ENCODE results near the gene TAF9. TPM values are rescaled to one million over a fixed set of nuclear protein-coding genes. Genes with fewer than 3 reads are reported as not detected.
"Not testable (repeated sequence)": the region's sequence is repeated elsewhere in the genome, so short reads cannot be mapped to it uniquely, and the experiment has no call there.

Gene TAF9, protein sequence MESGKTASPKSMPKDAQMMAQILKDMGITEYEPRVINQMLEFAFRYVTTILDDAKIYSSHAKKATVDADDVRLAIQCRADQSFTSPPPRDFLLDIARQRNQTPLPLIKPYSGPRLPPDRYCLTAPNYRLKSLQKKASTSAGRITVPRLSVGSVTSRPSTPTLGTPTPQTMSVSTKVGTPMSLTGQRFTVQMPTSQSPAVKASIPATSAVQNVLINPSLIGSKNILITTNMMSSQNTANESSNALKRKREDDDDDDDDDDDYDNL
- total RNA-seq: 83.0 TPM

DNA sequence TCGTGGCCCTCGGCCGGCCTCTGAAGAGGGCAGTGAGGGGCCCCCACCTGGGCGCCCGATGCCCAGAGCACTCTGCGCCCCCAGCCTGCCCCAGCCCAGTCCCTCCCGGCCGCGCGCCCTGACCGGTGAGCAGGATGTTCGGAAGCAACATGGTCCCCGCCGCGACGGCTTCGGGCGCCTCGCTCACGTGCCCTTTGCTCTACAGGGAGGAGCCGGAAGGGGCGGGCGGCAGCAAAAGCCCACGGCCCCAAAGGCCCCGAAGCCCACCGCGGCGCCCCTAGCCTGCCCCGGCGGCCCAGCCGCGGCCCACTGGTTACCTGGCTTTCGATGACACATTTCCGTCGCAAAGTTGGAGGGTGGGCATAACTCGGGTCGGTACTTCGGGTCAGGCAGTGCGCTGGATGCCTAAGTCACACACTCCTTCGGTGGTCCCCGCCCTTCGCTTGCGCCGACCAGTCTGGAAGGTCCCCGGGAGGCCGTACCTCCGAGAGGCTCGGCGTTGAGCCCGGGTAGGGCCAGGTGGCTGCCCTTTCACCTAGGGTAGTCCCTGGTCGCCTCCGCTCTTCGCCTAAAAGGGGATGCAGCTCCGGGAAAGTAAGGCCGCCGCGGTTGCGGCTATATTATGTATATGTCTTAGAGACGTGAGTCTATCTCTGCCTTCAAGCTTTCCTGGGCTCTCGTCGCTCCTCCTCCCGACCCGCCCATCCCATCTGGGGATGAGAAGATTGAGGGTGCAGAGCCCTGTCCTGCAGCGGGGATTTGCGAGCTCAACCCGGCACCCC lies at the start of gene TAF9, which contains the start of the genes AK6 and RAD17:
Gene TAF9 (minus strand): TSS at position 181 of the 782 bp plus-strand sequence. CDS start 3,783 bp downstream, outside the sequence.
Gene AK6 (minus strand): TSS at position 181 of the 782 bp plus-strand sequence. CDS start 30 bp downstream, at position 151.
Gene RAD17 (plus strand): TSS at position 479 of the 782 bp plus-strand sequence. CDS start 2,391 bp downstream, outside the sequence.
- DNase-seq: peak; percentile 84

GRCh38 chr5:69418554-69418953 lies 49.2 kb upstream of the TAF9 start:
- DNase-seq: no peak

DNA sequence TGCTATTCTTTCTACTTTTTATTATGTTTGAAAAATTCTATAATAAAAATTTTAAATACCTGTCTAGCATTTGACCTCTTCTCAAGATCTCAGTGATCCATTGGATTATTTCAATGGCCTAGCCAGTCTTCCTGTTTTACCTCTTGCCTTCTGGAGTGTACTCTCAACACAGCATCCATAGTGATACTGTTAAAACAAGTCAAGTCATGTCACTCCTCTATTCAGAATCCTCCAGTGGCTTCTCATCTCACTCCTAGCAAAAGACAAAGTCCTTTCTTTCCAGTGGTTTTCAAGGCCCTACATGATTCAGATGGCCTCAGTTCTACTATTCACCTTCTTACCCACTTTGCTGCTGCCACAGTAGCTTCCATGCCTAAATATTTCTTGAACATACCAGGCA lies 47.4 kb upstream of the TAF9 start:
- DNase-seq: no peak

DNA sequence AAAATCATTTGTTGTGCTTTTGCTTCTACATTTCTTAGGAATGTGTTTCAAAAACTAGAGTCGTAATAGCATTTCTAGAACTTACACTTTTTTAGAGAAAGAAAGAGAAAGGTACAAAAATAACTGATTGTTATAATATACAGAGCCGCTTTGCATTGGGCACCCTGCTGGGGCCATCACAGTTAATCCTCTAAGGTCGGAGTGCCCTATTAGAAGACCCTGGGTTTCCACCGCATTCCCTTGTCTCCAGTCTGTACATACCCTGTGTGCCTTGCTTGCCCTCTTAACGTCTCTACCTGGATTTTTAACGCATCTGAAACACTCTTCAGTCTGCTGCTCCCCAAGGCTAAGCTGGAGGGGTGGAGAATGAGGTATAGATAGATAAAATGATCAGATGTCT lies 46.9 kb upstream of the TAF9 start:
- DNase-seq: no peak

GRCh38 chr5:69415584-69415958 lies 46.3 kb upstream of the TAF9 start:
- DNase-seq: no peak

- no peak for DNase-seq
Observed at GRCh38 chr5:69414885-69415583, 45.7 kb upstream of the TAF9 start, which contains the start of gene MARVELD2. TSS of gene MARVELD2 (plus strand) at chr5:69415116. CDS start at chr5:69419386, 4,270 bp downstream.

DNA sequence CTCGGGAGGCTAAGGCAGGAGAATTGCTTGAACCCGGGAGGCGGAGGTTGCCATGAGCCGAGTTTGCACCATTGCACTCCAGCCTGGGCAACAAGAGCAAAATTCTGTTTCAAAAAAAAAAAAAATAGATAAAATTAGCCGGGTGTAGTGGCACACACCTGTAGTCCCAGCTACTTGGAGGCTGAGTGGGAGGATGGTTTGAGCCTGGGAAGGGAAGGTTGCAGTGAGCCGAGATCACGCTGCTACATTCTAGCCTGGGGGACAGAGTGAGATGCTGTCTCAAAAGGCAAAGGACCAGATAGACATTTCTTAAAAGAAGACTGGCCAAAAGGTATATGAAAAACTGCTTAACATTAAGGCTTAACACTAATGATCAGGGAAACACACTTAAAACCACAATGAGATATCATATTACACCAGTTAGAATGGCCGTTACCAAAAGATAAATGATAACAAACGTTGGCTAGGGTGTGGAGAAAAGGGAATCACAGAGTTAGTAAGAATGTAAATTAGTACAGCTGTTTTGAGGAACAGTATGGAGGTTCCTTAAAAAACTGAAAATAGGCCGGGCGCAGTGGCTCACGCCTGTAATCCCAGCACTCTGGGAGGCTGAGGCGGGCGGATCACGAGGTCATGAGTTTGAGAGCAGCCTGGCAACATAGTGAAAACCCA lies 35.5 kb upstream of the TAF9 start:
- DNase-seq: no peak

- no peak for DNase-seq
Observed at GRCh38 chr5:69378376-69378775, 9.1 kb upstream of the TAF9 start.

- no peak for DNase-seq
Observed at GRCh38 chr5:69374911-69375446, 5.7 kb upstream of the TAF9 start.

DNA sequence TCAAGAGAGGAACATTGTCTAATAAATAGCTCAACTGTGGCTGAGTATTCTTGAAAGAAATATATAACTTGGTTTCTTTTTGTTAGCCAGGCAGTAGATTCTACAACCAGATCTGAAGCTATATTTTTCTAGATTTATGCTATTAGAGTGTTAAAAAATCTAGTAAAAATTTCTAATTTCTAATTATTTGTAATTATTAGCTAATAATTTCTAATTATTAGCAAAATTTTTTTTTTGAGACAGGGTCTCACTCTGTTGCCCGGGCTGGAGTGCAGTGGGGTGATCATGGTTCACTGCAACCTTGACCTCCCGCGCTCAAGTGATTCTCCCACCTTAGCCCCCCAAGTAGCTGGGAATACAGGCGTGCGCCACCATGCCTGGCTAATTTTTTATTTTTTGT lies 3.1 kb upstream of the TAF9 start:
- DNase-seq: no peak

GRCh38 chr5:69370335-69370734 lies 1.0 kb upstream of the TAF9 start:
- not testable (repeated sequence) for DNase-seq

DNA sequence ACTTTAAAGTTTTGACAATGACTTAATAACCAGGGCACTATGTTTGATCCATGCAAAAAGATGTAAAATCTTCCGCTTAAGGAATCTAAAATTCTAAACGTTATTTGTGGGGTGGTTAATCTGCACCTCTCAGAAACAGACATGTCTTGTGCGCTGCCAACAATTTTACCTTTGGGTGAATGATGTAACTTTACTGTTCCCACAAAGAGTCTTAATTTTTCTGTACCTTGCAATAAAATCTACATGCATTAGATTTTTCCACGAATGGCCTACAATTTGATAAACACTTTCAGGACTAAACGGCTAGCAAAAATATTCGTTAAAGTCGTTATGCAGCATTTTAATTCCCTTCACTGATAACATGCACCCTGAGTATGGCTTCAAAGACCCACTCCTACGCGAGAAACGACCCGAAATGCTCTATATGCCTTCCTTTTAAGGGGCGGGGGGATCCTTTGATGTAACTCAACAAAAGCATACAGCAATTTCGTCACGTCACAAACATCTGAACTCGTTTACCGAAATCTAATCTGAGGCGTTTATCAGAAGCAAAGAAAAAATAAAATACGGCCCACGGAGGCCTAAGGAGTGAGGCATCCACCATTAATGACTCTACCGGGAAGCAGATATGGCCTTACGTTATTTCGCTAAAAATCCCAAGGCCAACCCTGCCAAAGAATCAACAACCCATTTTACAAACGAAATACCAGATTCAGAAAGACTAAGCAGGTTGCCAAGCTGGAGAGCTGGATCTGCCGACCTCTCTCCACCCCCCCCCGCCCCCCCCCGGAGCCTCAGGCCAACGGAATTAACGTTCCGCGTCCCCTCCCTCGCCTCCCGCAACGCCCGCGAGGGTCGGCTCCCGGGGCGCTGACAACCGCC lies 621 bp downstream of the TAF9 start:
- DNase-seq: no peak

DNA sequence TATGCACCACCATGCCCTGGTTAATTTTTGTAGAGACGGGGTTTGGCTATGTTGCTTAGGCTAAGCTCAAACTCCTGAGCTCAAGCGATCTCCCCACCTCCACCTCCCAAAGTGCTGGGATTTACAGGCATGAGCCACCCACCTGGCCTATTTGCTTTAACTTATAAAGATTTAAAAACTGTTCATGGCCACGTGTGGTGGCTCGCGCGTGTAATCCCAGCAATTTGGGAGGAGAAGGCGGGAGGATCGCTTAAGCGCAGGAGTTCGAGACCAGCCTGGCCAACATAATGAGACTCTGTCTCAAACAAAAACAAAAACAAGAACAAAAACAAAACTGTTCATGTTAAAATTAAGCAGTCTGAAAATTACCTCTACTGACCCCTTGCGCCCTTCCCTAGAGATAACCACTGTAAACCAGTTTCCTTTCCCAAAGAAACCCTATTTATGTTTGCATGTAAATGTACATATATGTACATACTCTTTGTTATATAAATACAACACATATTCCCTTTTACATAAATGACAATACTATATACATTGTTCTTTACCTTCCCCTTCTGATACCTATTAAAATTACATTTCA lies 1.5 kb downstream of the TAF9 start:
- DNase-seq: no peak

DNA sequence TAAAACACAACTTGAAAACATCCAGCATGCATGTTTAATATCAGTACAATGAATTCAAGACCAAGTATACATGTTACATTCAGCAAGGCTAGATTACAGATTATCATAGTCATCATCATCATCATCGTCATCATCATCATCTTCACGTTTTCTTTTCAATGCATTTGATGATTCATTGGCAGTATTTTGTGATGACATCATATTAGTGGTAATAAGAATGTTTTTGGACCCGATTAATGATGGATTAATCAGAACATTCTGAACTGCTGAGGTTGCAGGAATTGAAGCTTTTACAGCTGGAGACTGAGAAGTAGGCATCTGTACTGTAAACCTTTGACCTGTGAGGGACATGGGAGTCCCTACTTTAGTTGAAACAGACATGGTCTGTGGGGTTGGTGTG lies 4.5 kb downstream of the TAF9 start:
- no peak for DNase-seq

DNA sequence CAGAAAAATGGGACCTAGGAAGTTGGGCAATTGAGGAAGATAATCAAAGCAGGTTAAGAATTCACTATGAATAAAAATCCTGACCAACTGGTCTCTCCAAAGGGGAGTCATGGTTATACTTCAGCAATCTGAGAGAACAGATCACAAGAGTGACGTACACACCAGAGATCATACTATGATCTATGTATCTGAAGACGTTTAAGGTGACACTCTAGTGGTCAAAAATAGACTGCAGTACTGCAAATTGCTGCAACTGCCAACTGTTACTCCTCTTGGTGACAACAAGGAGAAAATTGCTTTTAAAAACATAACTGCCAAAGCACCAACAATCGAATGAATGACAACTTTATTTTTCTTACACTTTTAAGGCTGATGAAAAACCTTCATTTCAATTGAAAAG lies 4.9 kb downstream of the TAF9 start:
- no peak for DNase-seq

DNA sequence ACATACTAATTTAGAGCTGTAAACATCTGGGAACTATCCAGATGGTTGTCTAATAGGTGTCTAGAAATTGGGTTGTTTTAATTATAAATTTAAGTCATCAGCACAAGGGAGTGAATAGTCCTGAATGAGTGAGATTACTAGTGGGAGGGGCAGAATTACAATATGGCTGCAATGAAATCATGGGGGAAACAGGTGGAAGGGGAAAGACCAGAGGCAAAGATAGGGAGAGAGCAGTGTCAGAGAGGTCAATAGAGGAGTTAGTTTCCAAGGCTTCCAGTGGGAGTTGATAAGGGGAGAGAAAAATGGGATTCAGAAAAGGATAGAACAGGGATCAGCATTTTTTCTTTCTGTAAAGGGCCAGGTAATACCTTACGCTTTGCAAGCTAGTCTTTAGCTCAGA lies 8.9 kb downstream of the TAF9 start:
- DNase-seq: no peak

GRCh38 chr5:69359699-69360098 lies 9.6 kb downstream of the TAF9 start:
- no peak for DNase-seq

GRCh38 chr5:69350664-69351063 lies 18.7 kb downstream of the TAF9 start:
- DNase-seq: no peak

GRCh38 chr5:69343083-69343482 lies 26.2 kb downstream of the TAF9 start:
- DNase-seq: no peak

GRCh38 chr5:69341520-69342161 lies 27.7 kb downstream of the TAF9 start:
- no peak for DNase-seq
